T-helper 2 cell (primary cell): Measurements from ENCODE around the gene GBX1.

Source experiments
- DNase-seq, 5 experiments: peaks; one replicate each; pipeline versions ENCODE4 v3.0.0 to v3.0.0-alpha.2; 2012 to 2022

The GBX1 gene

GRCh38 chr7:151125846-151126481, 41.5 kb downstream of the GBX1 start:
- DNase-seq: no peak

GRCh38 chr7:151125470-151125845, 42.0 kb downstream of the GBX1 start:
- DNase-seq: no peak

- no peak for DNase-seq
Observed at GRCh38 chr7:151124899-151125399, 42.5 kb downstream of the GBX1 start.

GRCh38 chr7:151124481-151124880, 43.0 kb downstream of the GBX1 start:
- DNase-seq: no peak

- peak; percentile 62 to 76 (median 66) for DNase-seq
Observed at GRCh38 chr7:151123822-151124464, 43.6 kb downstream of the GBX1 start.

GRCh38 chr7:151123158-151123821, 44.2 kb downstream of the GBX1 start:
- DNase-seq: no peak

GRCh38 chr7:151122796-151123157, 44.7 kb downstream of the GBX1 start:
- DNase-seq: no peak

GRCh38 chr7:151122276-151122675, 45.2 kb downstream of the GBX1 start:
- no peak for DNase-seq

- no peak for DNase-seq
Observed at GRCh38 chr7:151121380-151122170, 45.9 kb downstream of the GBX1 start.

GRCh38 chr7:151120896-151121295, 46.6 kb downstream of the GBX1 start:
- no peak for DNase-seq

- no peak for DNase-seq
Observed at GRCh38 chr7:151119902-151120301, 47.6 kb downstream of the GBX1 start.

GRCh38 chr7:151119055-151119415, 48.5 kb downstream of the GBX1 start:
- no peak for DNase-seq

GRCh38 chr7:151118108-151119054, 49.1 kb downstream of the GBX1 start:
- no peak for DNase-seq

- peak in 4 of 5 experiments; percentile 10 to 86 (median 40) for DNase-seq
Observed at GRCh38 chr7:151117565-151117964, 49.9 kb downstream of the GBX1 start.

- no peak for DNase-seq
Observed at GRCh38 chr7:151116603-151117440, 50.7 kb downstream of the GBX1 start.

- no peak for DNase-seq
Observed at GRCh38 chr7:151115836-151116418, 51.6 kb downstream of the GBX1 start.

- peak in 3 of 5 experiments; percentile 11 to 59 (median 24) for DNase-seq
Observed at GRCh38 chr7:151115121-151115835, 52.2 kb downstream of the GBX1 start.

GRCh38 chr7:151114151-151115090, 53.1 kb downstream of the GBX1 start:
- DNase-seq: no peak
